ENCODE measurements around the gene PRIM2. TPM values are rescaled to one million over a fixed set of nuclear protein-coding genes. Genes with fewer than 3 reads are reported as not detected.
"Not testable (repeated sequence)": the region's sequence is repeated elsewhere in the genome, so short reads cannot be mapped to it uniquely, and the experiment has no call there.

PRIM2 gene
- total and polyA plus RNA-seq, 2 of the 4 experiments (the other 2 are of a cell fraction) = 11.8 to 37.5 TPM

DNA sequence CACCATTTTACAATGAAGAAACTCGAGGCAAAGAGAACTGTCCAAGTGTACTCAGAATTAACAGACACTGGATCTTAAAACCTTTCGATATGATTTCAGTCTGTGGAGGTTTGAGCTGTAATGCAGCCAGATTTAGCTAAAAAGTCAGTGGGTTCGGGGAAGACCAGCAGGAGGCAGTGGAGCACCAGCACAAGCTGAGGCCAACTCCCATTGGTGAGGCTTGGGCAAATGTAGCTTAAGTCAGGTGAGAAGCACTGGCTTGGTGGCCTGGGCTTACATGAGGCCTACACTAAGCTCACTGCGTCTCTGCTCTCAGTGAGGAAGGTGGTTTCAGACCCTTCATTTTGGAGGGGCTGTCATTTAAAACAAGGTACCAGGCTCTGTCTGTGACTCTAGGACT, 234.5 kb downstream of the PRIM2 start:
- BruUV-seq (replicated peaks); in situ Hi-C loops (cut with MboI; ENCODE audit: low sequenced_read_pairs); H2AFZ ChIP-seq (replicated peaks; ENCODE audit: low read length, poor library complexity); H2BK20ac ChIP-seq (ENCODE audit: low read depth, low read length); H2AK5ac ChIP-seq (ENCODE audit: low read depth, low read length); ATAC-seq (ENCODE audit: low read depth); H3K23ac ChIP-seq (ENCODE audit: low read depth, low read length); H3K18ac ChIP-seq (ENCODE audit: low read depth, low read length); DNase-seq; H4K91ac ChIP-seq (ENCODE audit: insufficient read depth, low read depth, low read length); H3K79me1 ChIP-seq (ENCODE audit: low read depth in 1 of 2, low read length in 2 of 2); H2BK15ac ChIP-seq (ENCODE audit: low read depth, low read length); H3K4me1 ChIP-seq (ENCODE audit: control insufficient read depth, insufficient read depth, low read length); H2BK120ac ChIP-seq (ENCODE audit: low read depth, low read length); intact Hi-C loops (cut with micrococcal nuclease); H3K4me3 ChIP-seq (ENCODE audit: insufficient read depth, low read depth, low read length); H3K4me2 ChIP-seq (ENCODE audit: low read depth, low read length); H3K9me3 ChIP-seq (ENCODE audit: control insufficient read depth, insufficient read depth, low read length); H3K9ac ChIP-seq (ENCODE audit: low read depth, low read length); H2BK5ac ChIP-seq (ENCODE audit: low read depth, low read length, poor library complexity, severe bottlenecking); H3K27me3 ChIP-seq (ENCODE audit: control insufficient read depth, insufficient read depth, low read length); H2AK9ac ChIP-seq (replicated peaks; ENCODE audit: low read depth, low read length, poor library complexity); H4K20me1 ChIP-seq (ENCODE audit: insufficient read depth, low read length); H4K5ac ChIP-seq (ENCODE audit: low read depth, low read length); H3K56ac ChIP-seq (ENCODE audit: extremely low read depth, insufficient read depth, low read length); H3K27ac ChIP-seq (ENCODE audit: insufficient read depth, low read length); POLR2A ChIA-PET (ENCODE audit: unreplicated experiment); H4K8ac ChIP-seq (ENCODE audit: low read depth in 2 of 2, low read length in 2 of 2); H3K14ac ChIP-seq (replicated peaks; ENCODE audit: low read depth, low read length); CTCF ChIA-PET; H3K4ac ChIP-seq (ENCODE audit: low read depth, low read length); dilution Hi-C loops (cut with HindIII; ENCODE audit: low sequenced_read_pairs, unreplicated experiment); H3K36me3 ChIP-seq (ENCODE audit: control insufficient read depth, insufficient read depth, low read length); H3K9me1 ChIP-seq (ENCODE audit: insufficient read depth, low read length): not testable (repeated sequence)
- no CpG with 5 or more reads among the region's 4 CpGs for WGBS, 2 experiments (ENCODE audit: extremely low coverage in 2 of 2, insufficient read length in 1 of 2)

DNA sequence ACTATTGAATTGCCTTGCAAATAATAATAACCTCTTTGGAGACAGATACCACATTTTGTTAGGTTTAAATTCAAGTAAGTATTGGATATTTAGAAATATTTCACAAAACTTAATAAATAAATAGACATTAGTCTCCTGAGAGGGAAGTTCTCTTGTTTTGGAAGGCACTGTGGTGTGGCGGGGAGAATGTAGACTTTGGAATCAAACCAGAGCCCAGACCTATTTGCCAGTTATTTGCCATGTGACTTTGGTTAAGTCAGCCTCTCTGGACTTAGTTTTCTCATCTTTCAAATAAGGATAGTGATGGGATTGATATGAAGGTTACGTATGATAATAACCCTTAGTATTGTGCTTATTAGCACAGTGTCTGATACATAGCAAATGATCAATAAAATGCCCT, 240.4 kb downstream of the PRIM2 start:
- BruUV-seq (replicated peaks); POLR2A ChIA-PET (ENCODE audit: unreplicated experiment); H3K9me1 ChIP-seq (ENCODE audit: insufficient read depth, low read length); in situ Hi-C loops (cut with MboI; ENCODE audit: low sequenced_read_pairs); H2AK5ac ChIP-seq (ENCODE audit: low read depth, low read length); H2BK20ac ChIP-seq (ENCODE audit: low read depth, low read length); CTCF ChIA-PET; ATAC-seq (ENCODE audit: low read depth); intact Hi-C loops (cut with micrococcal nuclease); H3K56ac ChIP-seq (ENCODE audit: extremely low read depth, insufficient read depth, low read length); H3K27ac ChIP-seq (ENCODE audit: insufficient read depth, low read length); H2BK15ac ChIP-seq (ENCODE audit: low read depth, low read length); H3K27me3 ChIP-seq (ENCODE audit: control insufficient read depth, insufficient read depth, low read length); H4K20me1 ChIP-seq (ENCODE audit: insufficient read depth, low read length); H3K4me2 ChIP-seq (ENCODE audit: low read depth, low read length); H3K18ac ChIP-seq (ENCODE audit: low read depth, low read length); H2BK5ac ChIP-seq (ENCODE audit: low read depth, low read length, poor library complexity, severe bottlenecking); H3K4ac ChIP-seq (ENCODE audit: low read depth, low read length); H2BK120ac ChIP-seq (ENCODE audit: low read depth, low read length); H3K79me1 ChIP-seq (ENCODE audit: low read depth in 1 of 2, low read length in 2 of 2); H4K5ac ChIP-seq (ENCODE audit: low read depth, low read length); dilution Hi-C loops (cut with HindIII; ENCODE audit: low sequenced_read_pairs, unreplicated experiment); H3K9me3 ChIP-seq (ENCODE audit: control insufficient read depth, insufficient read depth, low read length); H3K4me3 ChIP-seq (ENCODE audit: insufficient read depth, low read depth, low read length); H3K9ac ChIP-seq (ENCODE audit: low read depth, low read length); DNase-seq; H4K8ac ChIP-seq (ENCODE audit: low read depth in 2 of 2, low read length in 2 of 2); H3K36me3 ChIP-seq (ENCODE audit: control insufficient read depth, insufficient read depth, low read length); H2AK9ac ChIP-seq (replicated peaks; ENCODE audit: low read depth, low read length, poor library complexity); H4K91ac ChIP-seq (ENCODE audit: insufficient read depth, low read depth, low read length); H2AFZ ChIP-seq (replicated peaks; ENCODE audit: low read length, poor library complexity); H3K4me1 ChIP-seq (ENCODE audit: control insufficient read depth, insufficient read depth, low read length); H3K14ac ChIP-seq (replicated peaks; ENCODE audit: low read depth, low read length); H3K23ac ChIP-seq (ENCODE audit: low read depth, low read length): not testable (repeated sequence)
- whole genome bisulfite sequencing, 2 experiments (ENCODE audit: extremely low coverage in 2 of 2, insufficient read length in 1 of 2) = no CpG with 5 or more reads among the region's 2 CpGs

Data from IMR-90 (cell line).